ENCODE data around the gene CHRM4.

CHRM4 gene

GRCh38 chr11:46370253-46370652, 21.3 kb downstream of the CHRM4 start:
- no peak for TF ChIP-seq CTCF (IDR thresholded peaks at IDR 0.05; ENCODE audit: borderline replicate concordance, control extremely low read depth, extremely low read depth, insufficient read depth, missing control alignments)
- DNase-seq (ENCODE audit: low spot score): no peak
- in situ Hi-C loops (cut with MboI; ENCODE audit: low sequenced_read_pairs, unreplicated experiment): no loop called here

- in situ Hi-C loops (cut with MboI; ENCODE audit: low sequenced_read_pairs, unreplicated experiment): no loop called here
- TF ChIP-seq CTCF (IDR thresholded peaks at IDR 0.05; ENCODE audit: borderline replicate concordance, control extremely low read depth, extremely low read depth, insufficient read depth, missing control alignments): peak; percentile 81
- peak; percentile 84 for DNase-seq (ENCODE audit: low spot score)
These were observed 22.0 kb downstream of the CHRM4 start for GRCh38 chr11:46369458-46370152.

DNA sequence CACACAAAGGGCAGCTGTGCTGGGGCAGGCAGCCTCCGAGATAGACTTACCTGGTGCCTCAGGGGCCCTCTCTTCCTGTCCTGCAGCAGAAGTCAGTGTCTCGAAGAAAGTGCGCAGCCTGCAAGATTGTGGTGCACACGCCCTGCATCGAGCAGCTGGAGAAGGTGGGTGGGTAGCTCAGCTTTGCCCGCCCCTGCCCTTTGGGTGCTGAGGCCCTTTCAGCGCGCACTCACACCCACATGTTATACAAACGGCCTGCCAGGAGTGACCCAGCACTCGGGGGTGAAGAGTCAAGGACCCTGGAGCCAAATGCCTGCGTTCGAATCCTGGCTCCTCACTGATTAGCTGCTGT, 23.7 kb downstream of the CHRM4 start:
- no peak for DNase-seq (ENCODE audit: low spot score)
- in situ Hi-C loops (cut with MboI; ENCODE audit: low sequenced_read_pairs, unreplicated experiment): no loop called here
- no peak for TF ChIP-seq CTCF (IDR thresholded peaks at IDR 0.05; ENCODE audit: borderline replicate concordance, control extremely low read depth, extremely low read depth, insufficient read depth, missing control alignments)

DNA sequence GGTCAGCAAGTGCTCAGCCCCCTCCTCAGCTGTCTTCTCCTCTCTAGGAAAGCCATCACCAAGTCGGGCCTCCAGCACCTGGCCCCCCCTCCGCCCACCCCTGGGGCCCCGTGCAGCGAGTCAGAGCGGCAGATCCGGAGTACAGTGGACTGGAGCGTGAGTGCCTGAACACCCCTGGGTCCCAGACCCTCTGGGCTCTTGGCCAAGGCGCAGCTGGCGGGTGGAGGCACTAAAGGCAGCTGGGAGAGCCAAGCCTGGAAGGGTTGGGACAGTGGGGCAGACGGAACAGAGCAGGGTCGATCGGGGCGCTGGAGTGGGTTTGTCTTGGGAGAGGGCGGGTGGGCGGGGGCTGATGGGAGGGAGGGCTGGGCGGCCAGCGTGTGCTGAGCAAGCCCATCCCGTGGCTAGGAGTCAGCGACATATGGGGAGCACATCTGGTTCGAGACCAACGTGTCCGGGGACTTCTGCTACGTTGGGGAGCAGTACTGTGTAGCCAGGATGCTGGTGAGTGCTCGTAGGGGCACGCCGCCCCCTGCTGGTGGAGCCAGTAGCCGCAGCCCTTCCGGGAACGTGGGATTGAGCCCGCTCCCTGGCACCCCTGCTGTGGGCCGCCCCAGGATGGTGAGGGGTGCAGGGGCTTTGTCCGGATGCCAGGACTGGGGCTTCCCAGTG, 24.2 kb downstream of the CHRM4 start:
- TF ChIP-seq CTCF (IDR thresholded peaks at IDR 0.05; ENCODE audit: borderline replicate concordance, control extremely low read depth, extremely low read depth, insufficient read depth, missing control alignments): peak; percentile 92
- in situ Hi-C loops (cut with MboI; ENCODE audit: low sequenced_read_pairs, unreplicated experiment): no loop called here
- DNase-seq (ENCODE audit: low spot score): peak; percentile 85

DNA sequence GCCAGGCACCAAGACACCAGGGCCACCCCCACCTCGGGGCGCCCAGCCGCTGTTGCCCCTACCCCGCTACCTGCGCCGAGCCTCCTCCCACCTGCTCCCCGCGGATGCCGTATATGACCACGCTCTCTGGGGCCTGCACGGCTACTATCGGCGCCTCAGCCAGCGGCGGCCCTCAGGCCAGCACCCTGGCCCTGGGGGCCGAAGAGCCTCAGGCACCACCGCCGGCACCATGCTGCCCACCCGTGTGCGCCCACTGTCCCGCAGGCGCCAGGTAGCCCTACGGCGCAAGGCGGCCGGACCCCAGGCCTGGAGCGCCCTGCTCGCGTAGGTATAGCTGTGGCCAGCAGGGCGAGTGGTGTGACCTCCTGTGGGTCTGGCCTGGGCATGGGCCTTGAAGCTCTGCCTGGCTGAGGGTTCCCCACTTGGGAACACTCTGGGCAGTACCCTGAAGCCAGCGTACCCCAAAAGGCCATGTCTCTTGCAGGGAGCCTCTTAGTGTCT, 24.9 kb downstream of the CHRM4 start:
- TF ChIP-seq CTCF (IDR thresholded peaks at IDR 0.05; ENCODE audit: borderline replicate concordance, control extremely low read depth, extremely low read depth, insufficient read depth, missing control alignments): no peak
- no peak for DNase-seq (ENCODE audit: low spot score)
- in situ Hi-C loops (cut with MboI; ENCODE audit: low sequenced_read_pairs, unreplicated experiment): no loop called here

- in situ Hi-C loops (cut with MboI; ENCODE audit: low sequenced_read_pairs, unreplicated experiment): no loop called here
- TF ChIP-seq CTCF (IDR thresholded peaks at IDR 0.05; ENCODE audit: borderline replicate concordance, control extremely low read depth, extremely low read depth, insufficient read depth, missing control alignments): no peak
These were observed 25.3 kb downstream of the CHRM4 start for GRCh38 chr11:46366260-46366659.

More at GRCh38 chr11:46366260-46366659, 25.3 kb downstream of the CHRM4 start:
- no peak for DNase-seq (ENCODE audit: low spot score)
